ENCODE data around the gene MYO1C. TPM values are rescaled to one million over a fixed set of nuclear protein-coding genes. Genes with fewer than 3 reads are reported as not detected.

MYO1C gene
- total and polyA plus RNA-seq, 2 of the 8 experiments (the other 6 are each of a cell fraction or from before 2014, with no cell fraction given) = 40.1 to 78.6 TPM

DNA sequence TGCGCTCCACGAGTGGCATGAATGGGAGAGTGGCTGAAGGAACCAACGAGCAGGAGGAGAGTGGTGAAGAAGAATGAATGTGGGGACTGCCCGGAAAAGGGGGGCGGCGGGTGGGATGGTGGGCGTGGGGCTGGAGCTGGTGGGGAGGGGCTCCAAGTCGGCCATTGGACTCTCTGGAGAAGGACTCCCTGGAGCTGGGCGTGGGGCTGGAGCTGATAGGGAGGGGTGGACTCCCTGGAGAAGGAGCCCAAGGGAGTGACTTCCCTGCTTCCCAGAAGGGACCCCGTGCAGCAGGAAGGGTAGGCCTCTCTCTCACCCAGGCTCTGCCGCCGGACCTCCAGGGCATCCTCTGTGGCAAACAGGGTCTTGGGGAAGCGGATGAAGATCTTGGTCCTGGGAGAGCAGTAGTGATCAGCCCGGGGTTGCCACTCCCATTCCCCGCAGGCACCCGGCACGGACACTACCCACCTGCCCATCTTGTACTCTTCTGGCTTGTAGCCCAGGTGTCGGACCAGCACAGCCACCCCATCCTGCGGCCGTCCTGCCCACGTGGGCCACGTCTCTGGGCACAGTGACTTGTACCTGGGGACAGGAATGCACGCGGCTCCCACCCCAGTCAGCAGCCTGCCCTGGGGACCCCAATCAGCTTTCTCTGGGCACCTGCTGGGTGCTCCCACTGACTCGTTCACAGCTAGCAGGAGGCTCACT is 21.6 kb downstream of the MYO1C start:
- Histone ChIP-seq H3K79me1 (ENCODE audit: low read depth, low read length) (no peaks in the 10 kb centered on the region; the same call in 1 of the 2 replicates), H3K14ac (ENCODE audit: insufficient read length) (no peak overlapping the region), H3K27ac (ENCODE audit: low read depth, low read length) (no peak overlapping the region), H2BK15ac (ENCODE audit: low read length) (no peak overlapping the region), H3K36me3 (ENCODE audit: control insufficient read depth in 2 of 4, insufficient read depth in 4 of 4, low read length in 3 of 4) (peaks cover 6 to 43% (median 25%) of the 10 kb centered on the region in 4 experiments; a peak in 7 of 8 replicates), H2AFZ (ENCODE audit: low read length) (no peak overlapping the region), H3K4me1 (replicated peaks in 1 of 4; ENCODE audit: control insufficient read depth in 3 of 4, insufficient read depth in 4 of 4, low read length in 3 of 4) (no peaks in the 10 kb centered on the region; a peak in 1 of 7 replicates), H3K23ac (ENCODE audit: insufficient read length) (no peak overlapping the region), H2BK20ac (ENCODE audit: low read length) (no peak overlapping the region), H3K56ac (replicated peaks; ENCODE audit: insufficient read length, low read depth, low read length) (no peak overlapping the region), H2BK120ac (replicated peaks; ENCODE audit: low read depth, low read length) (no peak overlapping the region), H3K4ac (replicated peaks; ENCODE audit: insufficient read length, low read depth, low read length) (no peak overlapping the region), H3K27me3 (replicated peaks in 1 of 4; ENCODE audit: control insufficient read depth in 3 of 4, extremely low read depth in 1 of 4, insufficient read depth in 3 of 4, low read length in 3 of 4) (no peaks in the 10 kb centered on the region), H2BK5ac (ENCODE audit: low read depth, low read length) (no peak overlapping the region), H3K9me3 (ENCODE audit: insufficient read depth in 2 of 2, low read depth in 1 of 2, low read length in 1 of 2) (no peaks in the 10 kb centered on the region; a peak in 1 of 4 replicates), H3K4me3 (ENCODE audit: extremely low read depth in 1 of 4, insufficient read depth in 2 of 4, low read depth in 3 of 4, low read length in 4 of 4) (no peak overlapping the region), H4K5ac (ENCODE audit: insufficient read length, low read depth, low read length) (no peak overlapping the region), H2BK12ac (ENCODE audit: low read depth, low read length) (no peak overlapping the region), H4K8ac (ENCODE audit: extremely low read depth, insufficient read depth, low read length) (no peak overlapping the region), H3K23me2 (ENCODE audit: low read depth, low read length) (no peaks in the 10 kb centered on the region), H3K4me2 (ENCODE audit: insufficient read depth in 1 of 2, low read depth in 2 of 2, low read length in 2 of 2) (no peak overlapping the region), H4K20me1 (replicated peaks in 1 of 2; ENCODE audit: control insufficient read depth in 1 of 2, insufficient read depth in 2 of 2, low read length in 2 of 2) (peaks cover 3 to 5% of the 10 kb centered on the region in 2 experiments), H2AK5ac (ENCODE audit: low read depth, low read length) (no peak overlapping the region), H3K79me2 (ENCODE audit: control insufficient read depth in 1 of 2, insufficient read depth in 2 of 2, low read length in 2 of 2) (no peaks in the 10 kb centered on the region), H4K91ac (replicated peaks; ENCODE audit: insufficient read length, low read length) (no peak overlapping the region), H3K18ac (ENCODE audit: extremely low read depth, low read length) (no peak overlapping the region), H3K9ac (replicated peaks in 1 of 4; ENCODE audit: extremely low read depth in 1 of 4, low read depth in 3 of 4, low read length in 3 of 4) (no peak overlapping the region)
- ChIA-PET POLR2A (ENCODE audit: partially characterized antibody) (interaction anchor here (0.9 to 1.9 kb wide), 6 partner anchors 11 to 21 kb away, joined by 3 to 6 read pairs (median 5); partner anchors contain the start of gene MYO1C), CTCF (ENCODE audit: partially characterized antibody) (interaction anchor here (0.6 to 1.2 kb wide), 2 partner anchors 102 to 106 kb away, joined by 3 to 5 read pairs; no protein-coding TSS in a partner anchor)
- FAIRE-seq (no peak), DNase-seq (ENCODE audit: low read depth in 1 of 2, low spot score in 2 of 2) (no peak)
- 90% methylated on average over 19 of the region's 25 CpGs; no CpG with 5 or more reads in 1 of the 2 experiments for WGBS, 2 experiments (ENCODE audit: extremely low coverage in 1 of 2, insufficient coverage in 1 of 2, insufficient read length in 1 of 2, insufficient replicate concordance in 2 of 2, low coverage in 1 of 2, low lambda C conversion rate in 2 of 2, missing lambda C conversion rate in 1 of 2)
- TF ChIP-seq HDAC2 (IDR thresholded peaks at IDR 0.05; ENCODE audit: borderline replicate concordance in 1 of 2, low read depth in 2 of 2, low read length in 2 of 2) (no peak), RAD21 (IDR thresholded peaks at IDR 0.05 in 1 of 2, conservative IDR thresholded peaks at IDR 0.05 in 1 of 2; ENCODE audit: low read depth in 2 of 2, low read length in 2 of 2) (no peak), EP300 (IDR thresholded peaks at IDR 0.05; ENCODE audit: borderline replicate concordance in 1 of 2, low read depth in 2 of 2, low read length in 2 of 2) (no peak), SIRT6 (IDR thresholded peaks at IDR 0.05; ENCODE audit: low read length) (no peak), CHD1 (IDR thresholded peaks at IDR 0.05; ENCODE audit: low read depth, low read length) (no peak), TCF12 (IDR thresholded peaks at IDR 0.05; ENCODE audit: low read depth, low read length) (no peak), GABPA (IDR thresholded peaks at IDR 0.05; ENCODE audit: borderline replicate concordance, insufficient read depth, low read length) (no peak), FOSL1 (IDR thresholded peaks at IDR 0.05; ENCODE audit: insufficient read depth, low read depth, low read length) (no peak)
- TF ChIP-seq, protein P1, sequence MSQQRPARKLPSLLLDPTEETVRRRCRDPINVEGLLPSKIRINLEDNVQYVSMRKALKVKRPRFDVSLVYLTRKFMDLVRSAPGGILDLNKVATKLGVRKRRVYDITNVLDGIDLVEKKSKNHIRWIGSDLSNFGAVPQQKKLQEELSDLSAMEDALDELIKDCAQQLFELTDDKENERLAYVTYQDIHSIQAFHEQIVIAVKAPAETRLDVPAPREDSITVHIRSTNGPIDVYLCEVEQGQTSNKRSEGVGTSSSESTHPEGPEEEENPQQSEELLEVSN (IDR thresholded peaks at IDR 0.05) = no peak
- TF ChIP-seq, protein P2, sequence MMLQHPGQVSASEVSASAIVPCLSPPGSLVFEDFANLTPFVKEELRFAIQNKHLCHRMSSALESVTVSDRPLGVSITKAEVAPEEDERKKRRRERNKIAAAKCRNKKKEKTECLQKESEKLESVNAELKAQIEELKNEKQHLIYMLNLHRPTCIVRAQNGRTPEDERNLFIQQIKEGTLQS (IDR thresholded peaks at IDR 0.05; ENCODE audit: insufficient read depth, low read depth, low read length) = no peak
